Measurements from ENCODE around the gene UBE2N.

Gene UBE2N

GRCh38 chr12:93378998-93379325 lies 62.8 kb downstream of the UBE2N start:
- DNase-seq (ENCODE audit: low read depth in 2 of 2): no peak
- TF ChIP-seq CTCF (IDR thresholded peaks at IDR 0.05; ENCODE audit: low read depth, low read length): no peak
- H3K4me3 ChIP-seq (replicated peaks in 1 of 2; ENCODE audit: low read depth in 2 of 2, low read length in 2 of 2): peak overlapping the region; percentile 83

GRCh38 chr12:93378196-93378997 lies 63.4 kb downstream of the UBE2N start:
- H3K4me3 ChIP-seq (replicated peaks in 1 of 2; ENCODE audit: low read depth in 2 of 2, low read length in 2 of 2): peak overlapping the region; percentile 83
- peak; percentile 63 to 75 for DNase-seq (ENCODE audit: low read depth in 2 of 2)

- DNase-seq (ENCODE audit: low read depth in 2 of 2): peak; percentile 93 to 97
- peak within 1 kb of the TSS; percentile 83 for H3K4me3 ChIP-seq (replicated peaks in 1 of 2; ENCODE audit: low read depth in 2 of 2, low read length in 2 of 2)
- TF ChIP-seq CTCF (IDR thresholded peaks at IDR 0.05; ENCODE audit: low read depth, low read length): peak; percentile 5
Observed at GRCh38 chr12:93377252-93378195, 64.2 kb downstream of the UBE2N start, which contains the start of gene NUDT4. TSS of gene NUDT4 (plus strand) at chr12:93377925. CDS start at chr12:93378323, 398 bp downstream.

GRCh38 chr12:93376436-93377251 lies 65.1 kb downstream of the UBE2N start:
- DNase-seq (ENCODE audit: low read depth in 2 of 2): peak; percentile 57 to 66
- peak overlapping the region; percentile 13 to 55 for H3K4me3 ChIP-seq (replicated peaks in 1 of 2; ENCODE audit: low read depth in 2 of 2, low read length in 2 of 2)
- no peak for TF ChIP-seq CTCF (IDR thresholded peaks at IDR 0.05; ENCODE audit: low read depth, low read length)

- H3K4me3 ChIP-seq (replicated peaks in 1 of 2; ENCODE audit: low read depth in 2 of 2, low read length in 2 of 2): no peak overlapping the region
- TF ChIP-seq CTCF (IDR thresholded peaks at IDR 0.05; ENCODE audit: low read depth, low read length): no peak
- DNase-seq (ENCODE audit: low read depth in 2 of 2): no peak
Observed at GRCh38 chr12:93375906-93376305, 65.8 kb downstream of the UBE2N start.

- DNase-seq (ENCODE audit: low read depth in 2 of 2): no peak
- no peak for TF ChIP-seq CTCF (IDR thresholded peaks at IDR 0.05; ENCODE audit: low read depth, low read length)
- no peak overlapping the region for H3K4me3 ChIP-seq (replicated peaks in 1 of 2; ENCODE audit: low read depth in 2 of 2, low read length in 2 of 2)
Observed at GRCh38 chr12:93373961-93374656, 67.6 kb downstream of the UBE2N start.
